Measurements from ENCODE around the gene SLC5A7.

Gene SLC5A7

DNA sequence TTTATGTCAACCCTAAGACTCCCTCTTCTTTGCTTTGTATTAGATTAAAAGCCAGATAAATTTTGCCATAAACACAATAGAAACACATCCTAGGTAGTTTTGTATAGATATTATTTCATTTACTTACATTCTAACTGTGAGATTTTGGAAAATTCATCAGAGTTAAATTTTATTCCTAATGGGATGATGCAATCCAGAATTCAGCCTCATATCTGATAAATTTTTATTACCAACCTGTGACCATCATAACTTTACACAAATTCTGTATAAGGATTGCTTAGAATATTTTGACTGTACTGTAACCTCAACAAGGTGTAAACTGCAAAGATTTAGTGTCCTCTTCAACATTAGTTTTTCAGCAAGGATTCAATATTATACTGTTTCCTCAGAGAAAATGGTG, 4.4 kb downstream of the SLC5A7 start:
- POLR2A ChIA-PET (ENCODE audit: low non-redundant PET), result no interaction called here
- TF ChIP-seq CTCF (conservative IDR thresholded peaks at IDR 0.05; ENCODE audit: low read depth), result no peak
- CTCF ChIA-PET, result interaction anchor here (0.7 kb wide), 1 partner anchor 197 kb away, joined by 4 read pairs; no protein-coding TSS in a partner anchor
- H3K27ac ChIP-seq, result no peak overlapping the region
- no peak for DNase-seq (ENCODE audit: low spot score)

GRCh38 chr2:107992069-107992468, 5.7 kb downstream of the SLC5A7 start:
- H3K27ac ChIP-seq, result no peak overlapping the region
- no peak for DNase-seq (ENCODE audit: low spot score)
- TF ChIP-seq CTCF (conservative IDR thresholded peaks at IDR 0.05; ENCODE audit: low read depth), result no peak
- ChIA-PET CTCF (no interaction called here), POLR2A (ENCODE audit: low non-redundant PET) (no interaction called here)

DNA sequence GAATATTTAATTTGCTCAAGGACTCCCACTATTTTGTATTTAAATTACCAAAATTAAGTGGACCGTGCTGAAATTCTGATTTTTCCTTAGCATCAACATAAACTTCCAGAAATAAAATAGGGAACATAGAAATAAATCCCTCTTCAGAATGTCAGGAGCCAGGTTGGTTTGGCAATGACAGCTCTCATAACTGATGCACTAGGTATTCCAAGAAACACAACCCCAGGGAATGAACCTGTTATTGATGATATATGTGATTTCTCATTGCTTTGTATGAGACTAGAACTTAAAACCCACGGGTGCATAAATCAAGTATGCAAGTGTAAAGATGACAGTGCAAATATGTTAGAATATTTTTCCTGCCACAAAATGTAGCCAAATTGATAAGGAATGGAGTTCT, 12.8 kb downstream of the SLC5A7 start:
- no peak for DNase-seq (ENCODE audit: low spot score)
- POLR2A ChIA-PET (ENCODE audit: low non-redundant PET), result no interaction called here
- CTCF ChIA-PET, result no interaction called here
- no peak overlapping the region for H3K27ac ChIP-seq
- TF ChIP-seq CTCF (conservative IDR thresholded peaks at IDR 0.05; ENCODE audit: low read depth), result no peak

DNA sequence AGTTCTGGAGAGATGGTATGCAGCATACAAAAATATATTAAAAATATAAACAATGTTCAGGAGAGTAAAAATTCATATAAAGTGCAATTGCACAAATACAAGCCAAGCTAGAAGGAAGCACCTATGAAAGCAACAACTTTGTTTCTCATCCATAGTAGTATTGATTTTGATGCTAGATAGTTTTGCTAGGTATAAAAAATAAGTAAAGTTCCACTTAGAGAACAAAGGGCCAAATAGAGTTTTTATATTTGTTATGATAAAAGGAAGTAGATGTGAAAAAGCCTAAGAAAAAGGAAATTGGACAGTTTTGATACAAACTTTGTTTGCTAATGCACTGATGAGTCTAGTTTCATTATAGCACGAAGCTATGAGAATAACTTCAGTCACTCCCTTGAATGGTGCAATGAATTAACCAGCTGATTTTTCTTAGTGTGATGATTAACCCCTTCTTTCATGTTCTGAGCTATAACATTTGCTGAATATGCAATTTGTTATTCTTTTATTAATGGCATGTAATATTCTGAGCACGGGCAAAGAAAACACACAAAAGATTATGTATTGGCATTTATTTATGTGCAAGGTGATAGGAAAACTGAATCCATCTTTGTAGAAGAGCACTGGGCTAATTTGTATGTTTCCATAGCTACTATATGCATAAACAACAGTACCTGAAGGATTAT, 24.7 kb downstream of the SLC5A7 start:
- TF ChIP-seq CTCF (conservative IDR thresholded peaks at IDR 0.05; ENCODE audit: low read depth), result no peak
- DNase-seq (ENCODE audit: low spot score), result no peak
- H3K27ac ChIP-seq, result no peak overlapping the region
- POLR2A ChIA-PET (ENCODE audit: low non-redundant PET), result no interaction called here
- CTCF ChIA-PET, result no interaction called here

DNA sequence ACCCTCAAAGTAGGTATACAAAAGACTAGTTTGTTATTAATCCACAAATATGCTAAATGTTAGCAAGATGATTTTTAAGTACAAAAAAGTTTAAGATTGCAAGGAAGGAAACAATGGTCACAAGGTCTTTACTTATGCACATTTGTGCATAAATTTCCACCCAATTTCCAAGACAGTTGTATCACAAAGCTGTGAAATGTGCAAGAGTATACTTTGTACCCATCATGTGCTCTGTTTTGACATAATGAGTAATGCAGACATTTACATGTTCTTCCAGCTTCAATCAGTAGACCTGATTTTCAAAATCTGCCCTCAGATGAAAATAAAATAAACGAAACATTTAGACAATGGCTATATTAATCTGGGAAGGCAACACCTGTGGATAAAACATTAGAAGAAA, 27.0 kb downstream of the SLC5A7 start:
- no peak overlapping the region for H3K27ac ChIP-seq
- CTCF ChIA-PET, result no interaction called here
- POLR2A ChIA-PET (ENCODE audit: low non-redundant PET), result no interaction called here
- no peak for DNase-seq (ENCODE audit: low spot score)
- no peak for TF ChIP-seq CTCF (conservative IDR thresholded peaks at IDR 0.05; ENCODE audit: low read depth)

- TF ChIP-seq CTCF (conservative IDR thresholded peaks at IDR 0.05; ENCODE audit: low read depth), result no peak
- ChIA-PET POLR2A (ENCODE audit: low non-redundant PET) (no interaction called here), CTCF (no interaction called here)
- H3K27ac ChIP-seq, result no peak overlapping the region
- DNase-seq (ENCODE audit: low spot score), result no peak
Observed at GRCh38 chr2:108022628-108023027, 36.3 kb downstream of the SLC5A7 start.
